NCI-H345 treated with DMSO at 0.1 percent for 48 hours (cell line): ENCODE measurements around the gene SPZ1.
"Not testable (repeated sequence)": the region's sequence is repeated elsewhere in the genome, so short reads cannot be mapped to it uniquely, and the experiment has no call there.

ENCODE experiments used
- DNase-seq: peaks from one replicate; lab custom pipeline; 2025; ENCODE audit not compliant: unreplicated experiment; lab: John Stamatoyannopoulos, UW

SPZ1 gene

GRCh38 chr5:80337379-80337778, 17.6 kb downstream of the SPZ1 start:
- no peak for DNase-seq

DNA sequence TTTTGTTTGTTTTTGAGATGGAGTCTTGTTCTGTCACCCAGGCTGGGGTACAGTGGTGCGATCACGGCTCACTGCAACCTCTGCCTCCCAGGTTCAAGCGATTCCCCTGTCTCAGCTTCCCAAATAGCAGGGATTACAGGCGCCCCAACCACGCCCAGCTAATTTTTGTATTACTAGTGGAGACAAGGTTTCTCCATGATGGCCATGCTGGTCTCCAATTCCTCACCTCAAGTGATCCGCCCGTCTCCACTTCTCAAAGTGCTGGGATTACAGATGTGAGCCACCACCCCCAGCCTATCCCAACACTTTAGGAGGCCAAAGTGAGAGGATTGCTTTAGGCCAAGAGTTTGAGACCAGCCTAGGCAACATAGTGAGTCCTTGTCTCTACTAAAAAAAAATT, 19.3 kb downstream of the SPZ1 start:
- no peak for DNase-seq

DNA sequence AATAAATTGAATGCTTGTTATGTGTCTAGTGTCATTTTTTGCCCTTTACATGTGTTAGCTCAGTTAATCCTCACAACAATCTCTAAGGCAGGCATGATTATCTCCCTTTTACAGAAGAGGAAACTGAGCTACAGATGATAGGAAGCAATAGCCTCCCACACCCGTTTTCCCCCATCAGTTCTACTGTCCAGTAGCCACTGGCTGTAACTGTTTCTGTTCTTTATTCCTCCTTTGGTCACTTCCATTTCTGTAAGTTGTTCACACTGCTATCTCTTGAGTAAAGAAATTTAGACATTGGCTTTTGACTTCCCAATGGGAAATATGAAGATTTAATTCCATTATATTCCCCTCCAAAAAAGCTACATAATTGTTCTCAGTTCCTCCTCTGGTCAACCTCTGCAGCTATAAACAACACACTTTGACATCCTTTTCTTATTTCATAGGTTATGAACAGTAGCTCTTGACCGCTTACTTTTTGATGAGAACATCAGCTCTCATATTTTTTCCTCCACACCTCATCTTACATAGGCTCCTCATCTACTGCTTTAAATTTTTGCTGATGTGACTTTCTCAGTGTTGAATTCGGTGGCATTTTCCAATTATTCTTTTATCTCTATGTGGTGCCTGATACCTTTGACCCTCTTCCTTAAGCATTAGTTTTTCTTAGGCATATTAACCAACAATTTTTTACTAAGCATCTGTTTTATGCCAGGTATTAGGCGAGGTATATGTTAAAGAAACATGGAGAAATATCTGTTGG, 21.4 kb downstream of the SPZ1 start:
- DNase-seq: no peak

DNA sequence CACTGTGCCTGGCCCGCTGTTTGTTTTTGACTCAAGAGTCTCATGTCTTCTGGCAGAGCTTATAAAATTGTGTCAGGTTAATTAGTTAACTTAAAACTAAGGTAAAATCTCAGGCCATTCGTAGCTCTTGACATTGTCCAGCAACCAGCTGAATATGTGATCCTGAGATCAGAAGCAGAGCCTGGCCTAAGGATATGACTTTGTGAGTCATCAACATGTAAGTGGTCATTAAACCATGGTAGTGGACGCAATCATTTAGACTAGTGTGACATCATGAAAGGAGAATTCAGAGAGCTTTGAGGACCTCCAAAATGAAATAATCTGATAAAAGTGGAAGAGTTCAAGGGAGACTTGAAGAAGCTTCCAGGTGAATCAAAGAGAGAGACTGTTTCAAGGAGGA, 23.3 kb downstream of the SPZ1 start:
- DNase-seq: no peak

- peak; percentile 7 for DNase-seq
Observed at GRCh38 chr5:80346055-80346454, 26.3 kb downstream of the SPZ1 start.

GRCh38 chr5:80348171-80348570, 28.4 kb downstream of the SPZ1 start:
- no peak for DNase-seq

DNA sequence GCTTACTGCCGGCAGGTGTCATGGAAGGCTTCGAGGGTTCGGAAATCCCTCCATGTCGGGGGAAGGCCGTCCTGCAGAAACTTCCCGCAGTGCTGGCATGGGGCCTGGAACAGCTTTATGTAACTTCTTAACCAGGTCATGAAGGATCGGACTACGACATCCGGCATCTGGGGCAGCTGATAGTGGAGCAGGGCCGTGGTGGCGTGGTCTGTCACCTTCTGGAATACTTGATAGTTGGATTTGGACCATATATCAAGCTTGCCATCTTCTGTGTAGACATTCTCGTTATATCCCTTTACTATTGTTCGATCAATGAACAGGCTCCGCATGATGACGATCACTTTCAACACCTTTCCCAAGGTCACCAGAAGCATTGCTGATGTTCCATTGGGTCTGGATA, 31.2 kb downstream of the SPZ1 start:
- not testable (repeated sequence) for DNase-seq

- DNase-seq: no peak
Observed at GRCh38 chr5:80355686-80356085, 35.9 kb downstream of the SPZ1 start.

DNA sequence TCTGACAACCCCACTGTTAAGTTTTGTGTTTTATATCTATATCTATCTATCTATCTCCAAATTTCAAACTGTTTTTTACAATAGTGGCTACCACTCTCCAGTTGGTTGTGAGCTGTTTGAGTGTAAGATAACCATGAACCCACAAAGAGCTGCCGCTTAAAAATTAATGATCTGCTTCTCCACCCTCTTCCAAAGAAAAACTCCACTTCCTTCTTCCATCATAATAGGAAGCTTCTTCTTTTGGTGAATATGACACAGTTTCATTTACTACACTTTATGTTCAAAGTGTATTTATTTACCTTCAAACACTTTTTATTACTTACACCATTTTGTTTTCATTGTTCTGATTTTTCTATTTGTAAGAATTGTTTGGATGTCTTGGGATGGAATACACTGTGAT, 37.9 kb downstream of the SPZ1 start:
- DNase-seq: no peak

- no peak for DNase-seq
Observed at GRCh38 chr5:80360914-80361444, 41.2 kb downstream of the SPZ1 start.

DNA sequence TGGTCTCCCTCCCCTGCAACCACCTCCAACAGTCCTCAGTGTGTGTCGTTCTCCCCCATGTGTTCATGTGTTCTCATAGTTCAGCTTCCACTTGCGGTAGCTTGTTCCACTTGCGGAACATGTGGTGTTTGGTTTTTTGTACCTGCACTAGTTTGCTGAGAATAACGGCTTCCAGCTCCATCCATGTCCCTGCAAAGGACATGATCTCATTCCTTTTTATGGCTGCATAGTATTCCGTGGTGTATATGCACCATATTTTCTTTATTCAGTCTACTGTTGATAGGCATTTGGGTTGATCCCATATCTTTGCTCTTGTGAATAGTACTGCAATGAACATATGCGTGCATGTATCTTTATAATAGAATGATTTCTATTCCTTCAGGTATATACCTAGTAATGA, 45.1 kb downstream of the SPZ1 start:
- no peak for DNase-seq

- DNase-seq: no peak
Observed at GRCh38 chr5:80368661-80369480, 49.1 kb downstream of the SPZ1 start.

DNA sequence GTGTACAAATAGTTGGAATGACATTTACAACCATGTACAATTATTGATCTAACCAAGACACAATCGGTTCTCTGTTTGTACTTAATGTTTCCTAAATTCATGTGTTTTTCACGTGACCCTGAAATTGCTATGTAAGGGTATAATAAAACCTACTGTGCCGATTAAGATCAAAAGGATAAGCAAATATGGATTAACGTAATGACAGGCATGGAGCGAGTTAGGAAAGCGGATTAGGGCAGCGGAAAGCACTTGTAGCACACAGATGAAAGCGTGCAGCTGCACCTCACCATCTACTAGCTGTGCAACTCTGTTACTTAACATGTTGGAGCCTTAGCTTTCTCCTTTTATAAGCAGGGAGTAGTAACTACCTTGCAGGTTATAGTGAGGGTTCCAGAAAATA, 49.7 kb downstream of the SPZ1 start:
- no peak for DNase-seq

DNA sequence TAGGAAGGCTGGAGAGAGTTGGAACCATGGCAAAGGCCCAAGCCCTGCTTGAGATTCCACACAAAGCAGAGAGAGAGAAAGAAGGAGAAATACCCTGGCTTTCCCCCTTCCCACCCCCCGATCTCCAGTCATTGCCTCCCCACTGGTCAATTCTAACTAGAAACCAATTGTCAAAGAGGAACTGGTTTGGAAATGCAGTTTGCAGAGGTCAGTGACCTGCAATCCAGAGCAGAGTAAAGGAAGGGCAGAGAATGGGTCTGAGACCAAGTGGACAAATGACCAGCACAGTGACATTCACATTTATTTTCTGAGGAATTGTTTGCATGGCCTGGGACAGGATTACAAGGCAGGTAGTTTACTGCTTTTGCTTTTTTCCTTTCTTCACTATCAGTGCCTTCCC, 50.6 kb downstream of the SPZ1 start:
- no peak for DNase-seq
